Loucy (cell line): ENCODE data around the gene CLEC17A.

ENCODE experiments used
- EZH2phosphoT487 ChIP-seq: fragments of 200-600 bp; IDR thresholded peaks from 2 replicates; pipeline ENCODE4 v1.6.1; 2018; ENCODE audit warnings: antibody characterized with exemption, mild to moderate bottlenecking, moderate library complexity, borderline replicate concordance
- TF ChIP-seq, protein P1 (sequence below): fragments of 200-600 bp; sonication (generic); conservative IDR thresholded peaks from 2 replicates; pipeline ENCODE4 v1.5.1; 2014; ENCODE audit warnings: mild to moderate bottlenecking, antibody characterized with exemption, low read length

- TF ChIP-seq, protein P1, sequence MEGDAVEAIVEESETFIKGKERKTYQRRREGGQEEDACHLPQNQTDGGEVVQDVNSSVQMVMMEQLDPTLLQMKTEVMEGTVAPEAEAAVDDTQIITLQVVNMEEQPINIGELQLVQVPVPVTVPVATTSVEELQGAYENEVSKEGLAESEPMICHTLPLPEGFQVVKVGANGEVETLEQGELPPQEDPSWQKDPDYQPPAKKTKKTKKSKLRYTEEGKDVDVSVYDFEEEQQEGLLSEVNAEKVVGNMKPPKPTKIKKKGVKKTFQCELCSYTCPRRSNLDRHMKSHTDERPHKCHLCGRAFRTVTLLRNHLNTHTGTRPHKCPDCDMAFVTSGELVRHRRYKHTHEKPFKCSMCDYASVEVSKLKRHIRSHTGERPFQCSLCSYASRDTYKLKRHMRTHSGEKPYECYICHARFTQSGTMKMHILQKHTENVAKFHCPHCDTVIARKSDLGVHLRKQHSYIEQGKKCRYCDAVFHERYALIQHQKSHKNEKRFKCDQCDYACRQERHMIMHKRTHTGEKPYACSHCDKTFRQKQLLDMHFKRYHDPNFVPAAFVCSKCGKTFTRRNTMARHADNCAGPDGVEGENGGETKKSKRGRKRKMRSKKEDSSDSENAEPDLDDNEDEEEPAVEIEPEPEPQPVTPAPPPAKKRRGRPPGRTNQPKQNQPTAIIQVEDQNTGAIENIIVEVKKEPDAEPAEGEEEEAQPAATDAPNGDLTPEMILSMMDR = no peak
- no peak for TF ChIP-seq EZH2phosphoT487
Measured at GRCh38 chr19:14661372-14661924, 78.6 kb downstream of the CLEC17A start.
